Subcutaneous adipose tissue (tissue), 4 donors: ENCODE measurements around the gene TSPAN5. TPM values are rescaled to one million over a fixed set of nuclear protein-coding genes. Genes with fewer than 3 reads are reported as not detected.

Experiments used
- total RNA-seq, 4 donors: library from RNA; depleted of rRNA; stranded (reverse); fragments of >200 nt; gene quantifications; one replicate each; pipeline ENCODE4 v1.1.0, GENCODE V29; 2016
- TF ChIP-seq, protein P1 (sequence below): fragments of 450-650 bp; IDR thresholded peaks from one replicate; pipeline ENCODE4 v1.5.1; 2016; ENCODE audit warnings: low read depth, mild to moderate bottlenecking, control low read depth, antibody characterized with exemption, moderate library complexity

Gene TSPAN5
- total RNA-seq, 4 donors from 2014 or later = 2.2 to 6.5 (median 4.1) TPM

DNA sequence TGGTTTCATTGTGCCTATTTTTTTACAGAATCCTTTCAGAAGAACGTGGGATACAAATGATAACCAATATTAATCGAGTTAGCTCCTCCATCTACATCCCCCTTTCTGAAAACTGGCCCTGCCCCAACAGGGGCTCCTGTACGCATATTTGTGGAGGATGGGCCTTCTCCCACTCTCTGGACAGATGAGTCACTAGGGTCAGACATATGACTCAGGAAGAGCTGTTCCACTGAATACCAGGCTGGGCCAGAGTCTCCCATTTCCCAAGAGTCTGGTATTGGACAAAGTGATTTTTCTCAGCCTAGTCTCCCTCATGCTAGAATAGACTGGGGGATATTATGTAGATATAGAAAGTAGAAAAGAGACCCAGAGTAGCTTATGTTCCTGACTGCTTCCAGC is 142.4 kb downstream of the TSPAN5 start:
- TF ChIP-seq, protein P1, sequence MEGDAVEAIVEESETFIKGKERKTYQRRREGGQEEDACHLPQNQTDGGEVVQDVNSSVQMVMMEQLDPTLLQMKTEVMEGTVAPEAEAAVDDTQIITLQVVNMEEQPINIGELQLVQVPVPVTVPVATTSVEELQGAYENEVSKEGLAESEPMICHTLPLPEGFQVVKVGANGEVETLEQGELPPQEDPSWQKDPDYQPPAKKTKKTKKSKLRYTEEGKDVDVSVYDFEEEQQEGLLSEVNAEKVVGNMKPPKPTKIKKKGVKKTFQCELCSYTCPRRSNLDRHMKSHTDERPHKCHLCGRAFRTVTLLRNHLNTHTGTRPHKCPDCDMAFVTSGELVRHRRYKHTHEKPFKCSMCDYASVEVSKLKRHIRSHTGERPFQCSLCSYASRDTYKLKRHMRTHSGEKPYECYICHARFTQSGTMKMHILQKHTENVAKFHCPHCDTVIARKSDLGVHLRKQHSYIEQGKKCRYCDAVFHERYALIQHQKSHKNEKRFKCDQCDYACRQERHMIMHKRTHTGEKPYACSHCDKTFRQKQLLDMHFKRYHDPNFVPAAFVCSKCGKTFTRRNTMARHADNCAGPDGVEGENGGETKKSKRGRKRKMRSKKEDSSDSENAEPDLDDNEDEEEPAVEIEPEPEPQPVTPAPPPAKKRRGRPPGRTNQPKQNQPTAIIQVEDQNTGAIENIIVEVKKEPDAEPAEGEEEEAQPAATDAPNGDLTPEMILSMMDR = no peak

DNA sequence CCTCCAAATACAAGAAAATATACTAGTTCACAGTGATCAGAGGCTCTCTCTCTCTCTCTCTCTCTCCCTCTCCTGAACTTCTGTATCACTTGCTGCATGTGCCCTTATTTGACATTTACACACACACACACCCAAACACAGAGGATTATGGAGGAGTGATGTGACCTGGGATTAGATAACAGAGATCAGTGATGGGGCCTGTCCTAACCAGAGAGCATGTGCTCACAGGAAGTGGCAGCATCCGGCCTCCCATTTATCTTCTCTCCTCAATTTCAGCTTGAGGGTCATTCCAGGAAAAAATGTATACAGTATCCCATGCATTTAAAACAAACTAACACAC is 143.0 kb downstream of the TSPAN5 start:
- TF ChIP-seq, protein P1 = no peak

DNA sequence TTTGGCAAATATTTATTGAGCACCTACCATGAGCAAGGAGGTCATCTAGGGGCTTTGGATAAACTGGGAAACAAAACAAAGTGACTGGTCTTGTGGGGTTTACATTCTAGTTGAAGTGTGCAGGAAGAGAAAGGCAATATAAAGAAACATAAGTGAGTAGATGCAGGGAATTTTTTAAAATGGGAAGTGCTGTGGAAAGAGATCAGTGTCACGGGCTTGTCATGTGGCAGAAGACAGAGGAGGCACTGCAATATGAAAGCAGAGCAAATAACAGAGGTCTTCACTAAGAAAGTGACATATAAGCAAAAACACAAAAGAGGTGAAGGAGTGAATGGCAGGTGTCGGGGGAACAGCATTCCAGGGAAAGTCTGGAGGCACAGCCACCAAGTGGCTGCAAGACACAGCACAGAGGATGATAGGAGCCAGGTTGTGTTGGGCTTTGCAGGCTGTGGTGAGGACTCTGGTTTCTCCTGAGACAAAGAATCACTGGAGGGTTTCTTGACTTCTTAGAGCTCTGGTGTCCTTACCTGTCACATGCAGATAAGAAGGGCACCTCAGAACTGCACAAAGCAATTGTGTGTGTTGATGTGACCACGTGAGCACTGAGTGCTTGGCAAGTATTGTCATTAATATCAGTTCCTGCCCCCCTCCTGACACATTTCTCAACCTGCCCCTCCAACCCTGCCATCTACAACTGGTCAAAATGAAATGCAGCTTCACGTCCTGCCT is 143.5 kb downstream of the TSPAN5 start:
- TF ChIP-seq, protein P1 = no peak

DNA sequence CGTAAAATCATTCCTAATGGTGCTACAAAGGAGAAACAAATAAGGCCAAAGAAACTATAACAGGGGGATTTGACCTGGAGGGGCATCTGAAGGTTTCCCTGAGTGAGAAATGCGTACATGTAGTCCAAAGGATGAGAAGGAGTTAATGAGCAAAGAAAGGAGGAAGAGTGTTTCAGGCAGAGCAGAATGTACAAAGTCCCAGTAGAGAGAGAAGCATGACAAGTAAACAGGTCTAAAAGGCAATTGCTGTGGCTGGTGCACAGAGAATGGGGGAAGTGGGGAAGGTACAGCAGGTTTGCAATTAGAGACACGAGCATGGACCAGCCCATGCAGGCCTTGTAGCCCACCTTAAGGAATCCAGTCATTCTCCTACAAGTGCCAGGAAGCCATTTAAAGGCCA is 145.5 kb downstream of the TSPAN5 start:
- TF ChIP-seq, protein P1 = no peak

DNA sequence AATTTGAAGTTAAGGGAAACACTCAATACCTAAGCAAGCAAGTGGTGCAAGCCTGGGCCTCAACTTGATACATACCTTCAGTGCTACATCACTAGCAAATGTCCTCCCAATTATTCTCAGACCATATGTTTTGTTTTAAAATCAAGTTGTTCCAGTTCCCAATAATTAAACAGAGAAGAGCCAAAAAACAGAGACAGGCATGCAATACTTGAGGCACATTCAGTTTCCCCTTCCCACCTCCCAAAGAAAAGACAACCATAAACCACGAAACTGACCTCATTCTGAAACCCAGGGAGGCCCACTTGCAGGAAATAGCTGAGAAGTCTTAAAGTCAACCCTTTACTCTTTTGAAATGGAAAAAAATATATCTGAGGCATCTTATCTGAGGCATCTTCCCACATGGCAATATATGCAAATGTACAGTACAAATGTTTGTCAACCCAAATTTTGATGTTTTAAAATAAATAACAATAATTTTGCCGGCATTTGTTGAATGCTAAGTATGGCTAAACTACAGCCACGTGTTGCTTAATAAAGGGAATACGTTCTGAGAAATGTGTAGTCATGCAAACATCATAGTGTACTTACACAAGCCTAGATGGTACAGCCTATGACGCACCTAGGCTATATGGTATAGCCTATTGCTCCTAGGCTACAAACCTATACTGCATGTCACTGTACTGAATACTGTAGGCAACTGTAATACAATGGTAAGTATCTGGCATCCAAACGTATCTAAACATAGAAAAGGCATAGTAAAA is 147.5 kb downstream of the TSPAN5 start:
- TF ChIP-seq, protein P1 = no peak

DNA sequence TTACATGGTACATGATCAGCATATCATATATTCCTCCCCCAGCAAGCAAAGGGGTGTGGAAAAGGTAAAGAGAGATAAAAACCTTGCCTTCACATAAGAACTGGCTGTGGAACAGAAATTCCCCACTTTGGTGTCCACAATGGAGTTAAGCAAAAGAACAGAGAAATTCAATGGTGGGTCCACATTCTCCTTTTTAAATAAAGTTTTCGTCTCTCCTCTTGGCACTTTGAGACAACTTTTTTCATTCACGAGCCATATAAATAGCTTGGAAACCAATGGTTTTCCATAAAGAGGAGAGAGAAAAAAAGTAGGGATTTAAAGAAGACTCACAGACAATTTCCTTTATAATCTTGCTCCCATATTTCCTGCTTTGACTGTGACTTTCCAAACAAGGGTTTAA is 148.1 kb downstream of the TSPAN5 start:
- TF ChIP-seq, protein P1 = no peak

DNA sequence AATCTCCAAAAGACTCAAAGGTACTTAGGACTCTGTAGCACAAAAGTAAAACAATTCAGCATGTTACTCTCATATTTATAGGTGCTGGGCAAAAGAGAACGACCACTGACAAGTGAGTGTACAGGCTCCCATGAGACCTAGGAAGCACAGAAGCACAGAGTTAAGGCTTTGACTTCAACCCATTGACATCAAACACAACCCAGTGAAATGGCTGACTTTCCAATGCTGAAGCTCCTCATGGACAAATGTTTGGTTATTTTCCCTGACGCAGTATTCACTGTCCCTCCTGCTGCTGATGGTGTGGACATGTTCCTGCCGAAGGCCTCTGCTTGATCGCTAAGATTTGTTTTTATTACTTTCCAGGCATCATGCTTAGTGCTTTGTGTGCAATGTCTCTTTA is 148.7 kb downstream of the TSPAN5 start:
- TF ChIP-seq, protein P1 = no peak
